Muscle layer of colon (tissue), 2 donors: ENCODE data around the gene DAPL1.
"Not testable (repeated sequence)": the region's sequence is repeated elsewhere in the genome, so short reads cannot be mapped to it uniquely, and the experiment has no call there.

Experiments
- H3K27ac ChIP-seq: one replicate; pipeline ENCODE4 v1.7.0; 2013; ENCODE audit warnings: low read depth, mild to moderate bottlenecking, low read length, moderate library complexity
- H3K27me3 ChIP-seq, 2 donors: one replicate each; pipeline ENCODE4 v1.7.0; 2013; ENCODE audit warnings: low read length in 2 of 2, mild to moderate bottlenecking in 2 of 2; ENCODE audit not compliant: insufficient read depth in 2 of 2, control insufficient read depth in 1 of 2
- H3K36me3 ChIP-seq: one replicate; pipeline ENCODE4 v1.7.0; 2013; ENCODE audit warnings: mild to moderate bottlenecking, low read length; ENCODE audit not compliant: insufficient read depth
- H3K4me1 ChIP-seq: one replicate; pipeline ENCODE4 v1.7.0; 2013; ENCODE audit warnings: mild to moderate bottlenecking, low read length; ENCODE audit not compliant: insufficient read depth
- H3K4me3 ChIP-seq, 2 donors: one replicate each; pipeline ENCODE4 v1.7.0; 2013; ENCODE audit warnings: low read length in 2 of 2, low read depth in 1 of 2, mild to moderate bottlenecking in 1 of 2, moderate library complexity in 1 of 2
- H3K9ac ChIP-seq: one replicate; pipeline ENCODE4 v1.7.0; 2013; ENCODE audit warnings: low read length
- H3K9me3 ChIP-seq: one replicate; pipeline ENCODE4 v1.7.0; 2013; ENCODE audit warnings: mild to moderate bottlenecking, low read length
- donor health status: abdominal sarcoma.
- donor health status: Adenocarcinoma of cecum.

Gene DAPL1

GRCh38 chr2:158828378-158829164 lies 33.5 kb downstream of the DAPL1 start:
- no peaks in the 10 kb centered on the region for H3K4me1 ChIP-seq
- H3K4me3 ChIP-seq, result no peak overlapping the region
- no peak overlapping the region for H3K27ac ChIP-seq
- no peaks in the 10 kb centered on the region for H3K27me3 ChIP-seq
- H3K9me3 ChIP-seq, result no peaks in the 10 kb centered on the region
- H3K36me3 ChIP-seq, result no peaks in the 10 kb centered on the region
- H3K9ac ChIP-seq, result no peak overlapping the region

- no peak overlapping the region for H3K4me3 ChIP-seq
- H3K27ac ChIP-seq, result no peak overlapping the region
- H3K9ac ChIP-seq, result no peak overlapping the region
- H3K36me3 ChIP-seq, result no peaks in the 10 kb centered on the region
- H3K9me3 ChIP-seq, result no peaks in the 10 kb centered on the region
- no peaks in the 10 kb centered on the region for H3K27me3 ChIP-seq
- H3K4me1 ChIP-seq, result no peaks in the 10 kb centered on the region
Observed at GRCh38 chr2:158829167-158829566, 34.0 kb downstream of the DAPL1 start.

DNA sequence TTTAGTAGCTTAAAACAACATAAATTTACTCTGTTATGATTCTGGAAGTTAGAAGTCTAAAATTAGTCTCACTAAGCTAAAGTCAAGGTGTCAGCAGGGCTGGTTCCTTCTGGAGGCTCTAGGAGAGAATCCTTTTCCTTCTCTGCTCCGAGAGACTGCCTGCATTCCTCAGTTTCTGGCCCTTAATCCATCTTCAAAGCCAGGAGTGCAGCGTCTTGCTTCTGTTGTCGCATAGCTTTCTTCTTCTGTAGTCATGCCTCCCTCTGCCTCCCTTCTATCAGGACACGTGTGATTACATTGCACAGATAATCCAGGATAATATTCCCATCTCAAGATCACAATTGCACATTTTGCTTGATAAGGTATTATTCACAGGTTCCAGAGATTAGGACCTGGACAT lies 35.1 kb downstream of the DAPL1 start:
- Histone ChIP-seq H3K9me3 (no peaks in the 10 kb centered on the region), H3K36me3 (no peaks in the 10 kb centered on the region), H3K27me3 (no peaks in the 10 kb centered on the region), H3K27ac (no peak overlapping the region), H3K4me1 (no peaks in the 10 kb centered on the region), H3K9ac (no peak overlapping the region), H3K4me3 (no peak overlapping the region)

DNA sequence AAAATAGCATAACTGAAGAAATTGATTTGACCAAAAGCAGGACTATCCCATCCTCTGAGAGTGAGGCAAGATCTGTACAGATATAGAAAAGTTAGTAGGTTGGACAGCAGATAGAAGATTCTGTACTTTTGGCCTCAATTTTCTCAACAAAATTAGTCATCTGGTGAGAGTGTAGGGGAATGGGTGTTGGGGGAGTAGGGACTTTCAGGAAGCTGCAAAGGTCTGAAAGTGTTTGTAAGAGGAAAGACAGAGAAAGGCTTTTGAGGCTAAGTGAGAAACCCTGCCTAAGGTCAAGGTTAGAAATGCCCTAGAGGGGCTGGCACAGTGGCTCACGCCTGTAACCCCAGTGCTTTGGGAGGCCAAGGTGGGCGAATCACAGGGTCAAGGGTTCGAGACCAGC lies 40.3 kb downstream of the DAPL1 start:
- H3K4me3 ChIP-seq, result no peak overlapping the region
- no peak overlapping the region for H3K27ac ChIP-seq
- no peaks in the 10 kb centered on the region for H3K27me3 ChIP-seq
- no peaks in the 10 kb centered on the region for H3K9me3 ChIP-seq
- H3K36me3 ChIP-seq, result no peaks in the 10 kb centered on the region
- no peak overlapping the region for H3K9ac ChIP-seq
- H3K4me1 ChIP-seq, result no peaks in the 10 kb centered on the region

GRCh38 chr2:158837645-158838044 lies 42.5 kb downstream of the DAPL1 start:
- no peaks in the 10 kb centered on the region for H3K9me3 ChIP-seq
- no peaks in the 10 kb centered on the region for H3K36me3 ChIP-seq
- no peaks in the 10 kb centered on the region for H3K27me3 ChIP-seq
- H3K27ac ChIP-seq, result no peak overlapping the region
- H3K4me3 ChIP-seq, result no peak overlapping the region
- H3K9ac ChIP-seq, result no peak overlapping the region
- H3K4me1 ChIP-seq, result no peaks in the 10 kb centered on the region

GRCh38 chr2:158841850-158842249 lies 46.7 kb downstream of the DAPL1 start:
- Histone ChIP-seq H3K36me3 (no peaks in the 10 kb centered on the region), H3K4me1 (peaks cover 12% of the 10 kb centered on the region), H3K9ac (no peak overlapping the region), H3K27me3 (no peaks in the 10 kb centered on the region), H3K27ac (no peak overlapping the region), H3K9me3 (no peaks in the 10 kb centered on the region), H3K4me3 (no peak overlapping the region)

- Histone ChIP-seq H3K4me3 (no peak overlapping the region), H3K9me3 (no peaks in the 10 kb centered on the region), H3K9ac (no peak overlapping the region), H3K27ac (no peak overlapping the region), H3K4me1 (peaks cover 12% of the 10 kb centered on the region), H3K27me3 (no peaks in the 10 kb centered on the region), H3K36me3 (no peaks in the 10 kb centered on the region)
Observed at GRCh38 chr2:158845444-158845843, 50.3 kb downstream of the DAPL1 start.

DNA sequence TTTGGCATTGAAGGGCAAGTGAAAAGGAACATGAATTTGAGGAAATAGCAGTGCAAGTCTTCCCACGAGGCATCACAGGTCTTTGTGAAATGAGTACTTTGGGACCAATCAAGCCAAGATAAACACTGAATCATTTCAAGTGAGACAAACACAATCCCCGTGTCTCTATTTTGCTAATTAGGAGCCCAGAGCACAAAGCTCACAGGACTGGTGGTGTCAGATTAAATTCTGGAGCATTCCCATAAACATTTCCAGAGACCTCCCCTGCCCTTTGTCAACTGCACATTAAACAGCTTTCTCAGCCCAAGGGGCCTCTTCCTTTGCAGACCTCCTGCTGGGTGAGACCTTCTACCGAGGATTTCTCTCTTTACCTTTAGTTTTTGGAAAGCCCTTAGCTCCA lies 50.7 kb downstream of the DAPL1 start:
- H3K9me3 ChIP-seq, result no peaks in the 10 kb centered on the region
- H3K27me3 ChIP-seq, result no peaks in the 10 kb centered on the region
- no peaks in the 10 kb centered on the region for H3K36me3 ChIP-seq
- H3K4me1 ChIP-seq, result peaks cover 12% of the 10 kb centered on the region
- no peak overlapping the region for H3K9ac ChIP-seq
- H3K4me3 ChIP-seq, result no peak overlapping the region
- no peak overlapping the region for H3K27ac ChIP-seq

- H3K27me3 ChIP-seq, H3K27ac ChIP-seq, H3K4me3 ChIP-seq, H3K9ac ChIP-seq, H3K9me3 ChIP-seq, H3K36me3 ChIP-seq: not testable (repeated sequence)
- H3K4me1 ChIP-seq, result peaks cover 12% of the 10 kb centered on the region
Observed at GRCh38 chr2:158847526-158847925, 52.4 kb downstream of the DAPL1 start.

DNA sequence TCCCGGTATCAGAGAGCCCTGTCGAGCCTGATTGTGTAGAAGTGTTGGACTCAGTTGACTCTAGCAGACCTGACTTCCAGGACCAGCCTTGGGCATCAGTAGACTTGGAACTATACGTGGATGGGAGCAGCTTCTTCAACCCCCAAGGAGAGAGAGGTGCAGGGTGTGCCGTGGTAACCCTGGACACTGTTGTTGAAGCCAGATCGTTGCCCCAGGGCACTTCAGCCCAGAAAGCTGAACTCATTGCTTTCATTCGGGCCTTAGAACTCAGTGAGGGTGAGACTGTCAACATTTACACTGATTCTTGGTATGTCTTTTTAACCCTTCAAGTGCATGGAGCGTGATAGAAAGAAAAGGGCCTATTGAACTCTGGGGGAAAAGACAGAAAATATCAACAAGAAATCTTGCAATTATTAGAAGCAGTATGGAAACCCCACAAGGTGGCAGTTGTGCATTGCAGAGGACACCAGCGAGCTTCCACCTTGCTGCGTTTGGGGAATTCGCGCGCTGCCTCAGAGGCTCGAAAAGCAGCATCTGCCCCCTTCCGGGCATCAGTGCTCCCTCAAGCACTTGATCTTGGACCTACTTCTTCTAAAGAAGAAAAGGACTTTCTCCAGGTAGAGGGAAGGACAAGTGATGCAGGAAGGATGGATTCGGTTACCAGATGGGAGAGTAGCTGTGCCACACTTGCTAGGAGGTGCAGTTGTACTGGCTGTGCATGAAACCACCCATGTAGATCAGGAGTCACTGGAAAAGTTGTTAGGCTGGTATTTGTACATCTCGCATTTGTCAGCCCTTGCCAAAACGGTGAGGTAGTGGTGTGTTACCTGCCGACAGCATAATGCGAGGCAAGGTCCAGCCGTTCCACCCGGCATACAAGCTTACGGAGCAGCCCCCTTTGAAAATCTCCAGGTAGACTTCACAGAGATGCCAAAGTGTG lies 53.2 kb downstream of the DAPL1 start:
- H3K27me3 ChIP-seq, H3K9me3 ChIP-seq, H3K27ac ChIP-seq, H3K36me3 ChIP-seq, H3K4me3 ChIP-seq, H3K9ac ChIP-seq: not testable (repeated sequence)
- H3K4me1 ChIP-seq, result peaks cover 12% of the 10 kb centered on the region

DNA sequence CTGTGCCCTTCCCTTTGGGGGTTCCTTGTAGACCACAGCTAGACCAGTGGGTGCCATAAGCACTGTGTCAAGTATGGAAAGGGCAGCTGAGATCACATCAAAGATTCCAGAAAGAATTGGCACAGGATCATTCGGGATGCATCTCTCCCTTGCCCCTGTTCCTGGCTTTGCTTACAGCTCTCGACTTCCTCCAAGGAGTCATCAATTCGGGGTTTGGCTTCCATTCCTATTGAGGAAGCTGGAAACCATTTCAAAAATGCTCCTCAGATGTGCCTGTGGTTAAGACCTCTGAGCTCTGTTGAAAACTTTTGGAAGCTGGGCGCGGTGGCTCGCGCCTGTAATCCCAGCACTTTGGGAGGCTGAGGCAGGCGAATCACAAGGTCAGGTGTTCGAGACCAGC lies 65.1 kb downstream of the DAPL1 start:
- H3K9ac ChIP-seq, H3K4me1 ChIP-seq, H3K4me3 ChIP-seq, H3K36me3 ChIP-seq, H3K27me3 ChIP-seq, H3K27ac ChIP-seq, H3K9me3 ChIP-seq: not testable (repeated sequence)
